Medulla oblongata (tissue), 1 donor: Measurements from ENCODE around the gene FOXK2.
A peak's percentile ranks its signal among the peaks of the same experiment; 100 is the strongest.
"Not testable (repeated sequence)": the region's sequence is repeated elsewhere in the genome, so short reads cannot be mapped to it uniquely, and the experiment has no call there.

Experiments used
- DNase-seq: peaks from one replicate; pipeline ENCODE4 v3.0.0-alpha.2; 2015; ENCODE audit errors: extremely low spot score

FOXK2 gene

DNA sequence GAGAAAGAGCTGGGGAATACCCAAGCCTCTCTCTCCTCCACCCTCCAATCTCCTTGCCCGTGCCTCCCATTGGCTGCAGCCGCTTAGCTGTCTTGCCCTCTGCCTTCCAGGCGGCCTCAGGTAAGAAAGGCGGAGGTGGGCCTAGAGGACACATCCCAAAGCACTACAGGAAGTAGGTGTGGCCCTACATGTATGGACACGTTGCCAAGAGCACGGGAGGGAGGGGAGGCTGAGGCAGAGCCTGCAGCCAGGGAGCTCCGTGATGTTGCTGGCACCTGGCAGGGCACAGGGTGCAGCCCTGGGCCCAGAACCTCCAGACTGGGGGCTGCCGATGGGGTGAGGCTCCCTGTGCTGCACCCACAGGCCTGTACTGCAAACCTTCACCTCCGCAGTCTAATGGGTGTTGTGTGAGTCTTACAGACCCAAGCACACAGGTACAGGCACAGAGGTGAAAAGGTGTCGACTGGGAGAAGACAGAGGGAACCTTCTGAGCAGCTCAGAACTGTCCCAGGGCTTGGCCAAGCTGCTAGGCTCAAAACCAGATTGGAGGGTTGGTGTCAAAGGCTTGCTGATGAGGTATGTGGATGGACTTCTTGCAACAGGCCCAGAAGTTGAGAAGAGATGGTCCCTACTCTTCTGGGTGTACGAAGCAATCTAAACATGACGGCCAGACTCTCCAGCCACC, 23.5 kb upstream of the FOXK2 start:
- no peak for DNase-seq

DNA sequence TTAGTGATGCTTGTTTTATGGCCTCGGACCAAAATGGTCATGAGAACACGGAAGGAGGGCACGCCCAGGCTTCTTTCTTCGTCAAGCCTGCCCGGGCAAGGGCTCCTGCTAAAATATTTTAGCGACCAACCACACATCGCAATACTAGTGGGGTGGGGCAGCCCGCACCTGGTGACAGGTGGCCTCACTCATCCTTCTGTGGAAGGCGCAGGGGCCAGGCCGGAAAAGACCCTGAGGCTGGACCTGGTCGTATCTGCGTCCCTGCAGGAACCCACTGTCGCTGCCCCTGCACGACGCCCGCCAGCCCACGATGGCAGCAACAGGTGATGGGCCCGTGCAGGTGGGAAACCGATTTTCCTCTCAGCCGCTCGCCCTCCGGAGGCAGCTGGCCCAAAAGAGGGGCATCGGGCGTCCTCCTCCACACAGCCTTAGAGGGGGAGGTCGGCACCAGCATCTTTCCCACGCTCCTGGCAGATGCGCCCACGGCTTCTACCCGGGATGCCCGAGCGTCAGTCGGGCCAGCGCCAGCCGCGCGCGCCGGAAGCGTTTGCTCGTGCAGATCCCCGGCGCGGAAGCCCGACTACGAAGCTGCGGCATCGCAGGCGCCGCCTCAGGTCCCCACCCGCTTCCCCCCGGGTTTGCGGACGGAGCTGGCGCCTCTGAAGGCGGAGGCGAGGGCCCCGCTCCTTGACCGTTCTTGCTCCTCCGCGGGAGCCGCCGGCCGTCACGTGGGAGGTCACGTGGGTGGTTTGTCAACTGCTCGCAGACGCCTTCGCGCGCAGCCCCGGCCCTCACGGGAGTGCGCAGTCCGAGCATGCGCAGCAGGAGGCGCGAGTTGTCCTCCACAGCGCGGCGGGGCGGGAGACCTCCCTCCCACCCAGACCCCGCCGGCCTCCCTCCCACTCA, 22.8 kb upstream of the FOXK2 start:
- peak; percentile 97 for DNase-seq

DNA sequence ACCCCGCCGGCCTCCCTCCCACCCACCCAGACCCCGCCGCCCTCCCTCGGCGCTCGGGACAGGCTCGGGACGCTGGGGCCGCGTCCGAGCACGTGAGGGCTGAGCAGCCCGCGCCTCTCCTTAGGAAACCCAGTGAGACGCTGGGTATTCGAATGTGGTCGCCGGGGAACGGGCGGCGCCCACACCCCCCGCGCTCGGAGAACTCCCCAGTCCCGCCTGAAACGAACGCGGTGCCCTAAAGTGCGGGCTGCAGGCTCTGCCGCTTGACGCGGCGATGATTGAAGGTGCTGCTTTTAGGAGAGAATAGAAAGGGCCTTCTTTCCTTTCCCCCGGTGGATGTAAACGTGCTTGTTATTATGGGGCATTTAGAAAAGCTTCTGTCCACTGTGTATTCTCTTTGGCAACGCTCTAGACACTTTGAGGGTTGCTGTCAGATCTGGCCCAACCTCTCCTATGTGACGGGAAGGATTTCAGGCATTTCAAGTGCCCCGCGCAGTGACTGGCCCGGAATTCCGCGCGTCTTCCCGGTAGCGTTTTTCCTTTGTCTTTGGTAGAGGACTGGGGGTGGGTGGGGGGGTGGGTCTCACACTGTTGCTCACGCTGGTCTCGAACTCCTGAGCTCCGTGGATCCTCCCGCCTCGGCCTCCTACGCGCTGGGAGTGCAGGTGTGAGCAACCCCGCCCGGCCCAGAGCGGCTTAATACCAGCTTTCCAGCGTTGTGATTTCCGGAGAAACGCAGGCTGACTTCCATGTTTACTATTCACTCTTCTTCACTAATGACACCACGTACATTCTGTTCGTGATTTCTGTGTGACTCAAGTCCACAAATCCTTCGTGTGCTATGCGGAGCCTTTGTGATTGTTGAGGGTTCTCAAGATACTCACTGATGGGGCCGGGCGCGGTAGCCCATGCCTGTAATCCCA, 21.8 kb upstream of the FOXK2 start:
- DNase-seq = no peak

DNA sequence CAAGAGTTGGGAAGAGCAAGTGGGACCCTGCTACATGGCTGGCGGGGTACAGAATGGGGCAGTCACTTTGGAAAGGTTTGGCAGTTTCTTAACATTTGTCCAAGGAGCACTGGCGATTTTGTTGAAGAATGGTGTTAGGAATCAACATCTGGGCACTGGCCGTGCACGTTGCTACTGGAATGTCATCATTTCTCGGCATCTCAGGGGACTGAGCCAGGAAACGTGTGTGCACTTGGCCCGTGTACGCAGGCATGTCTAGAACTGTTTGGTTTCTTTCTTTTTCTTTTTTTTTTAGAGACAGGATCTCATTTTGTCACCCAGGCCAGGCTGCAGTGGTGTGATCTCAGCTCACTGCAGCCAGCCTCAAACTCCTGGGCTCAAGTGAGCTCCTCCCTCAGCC, 17.3 kb upstream of the FOXK2 start:
- DNase-seq = no peak

- no peak for DNase-seq
Measured at GRCh38 chr17:82503094-82503727, 16.3 kb upstream of the FOXK2 start.

GRCh38 chr17:82503728-82504308, 15.7 kb upstream of the FOXK2 start:
- no peak for DNase-seq

DNA sequence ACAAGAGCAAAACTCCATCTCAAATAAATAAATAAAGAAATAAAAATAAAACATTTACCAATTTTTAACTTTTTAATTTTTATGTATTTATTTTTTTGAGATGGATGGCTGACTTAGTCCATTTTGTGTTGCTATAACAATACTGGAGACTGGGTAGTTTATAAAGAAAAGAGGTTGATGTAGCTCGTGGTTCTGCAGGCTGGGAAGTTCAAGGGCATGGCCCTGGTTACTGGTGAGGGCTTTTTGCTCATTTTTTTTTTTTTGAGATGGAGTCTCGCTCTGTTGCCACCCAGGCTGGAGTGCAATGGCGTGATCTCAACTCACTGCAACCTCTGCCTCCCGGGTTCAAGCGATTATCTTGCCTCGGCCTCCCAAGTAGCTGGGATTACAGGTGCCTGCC, 14.2 kb upstream of the FOXK2 start:
- no peak for DNase-seq

DNA sequence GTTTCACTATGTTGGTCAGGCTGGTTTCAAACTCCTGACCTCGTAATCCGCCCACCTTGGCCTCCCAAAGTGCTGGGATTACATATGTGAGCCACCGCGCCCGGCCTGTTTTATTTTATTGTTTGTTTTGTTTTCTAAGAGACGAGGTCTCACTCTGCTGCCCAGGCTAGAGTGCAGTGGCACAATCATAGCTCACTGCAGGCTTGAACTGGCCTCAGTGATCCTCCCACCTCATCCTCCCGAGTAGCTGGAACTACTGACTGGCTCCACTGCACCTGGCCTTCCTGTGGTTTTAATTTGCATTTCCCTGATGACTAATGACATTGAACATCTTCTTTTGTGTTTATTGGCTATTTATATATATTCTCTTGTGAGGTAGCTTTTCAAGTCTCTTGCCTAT, 13.1 kb upstream of the FOXK2 start:
- not testable (repeated sequence) for DNase-seq

- DNase-seq = no peak
Measured at GRCh38 chr17:82507631-82508175, 11.8 kb upstream of the FOXK2 start.

GRCh38 chr17:82511642-82512041, 7.9 kb upstream of the FOXK2 start:
- DNase-seq = not testable (repeated sequence)

- DNase-seq = not testable (repeated sequence)
Measured at GRCh38 chr17:82513864-82514263, 5.7 kb upstream of the FOXK2 start.

DNA sequence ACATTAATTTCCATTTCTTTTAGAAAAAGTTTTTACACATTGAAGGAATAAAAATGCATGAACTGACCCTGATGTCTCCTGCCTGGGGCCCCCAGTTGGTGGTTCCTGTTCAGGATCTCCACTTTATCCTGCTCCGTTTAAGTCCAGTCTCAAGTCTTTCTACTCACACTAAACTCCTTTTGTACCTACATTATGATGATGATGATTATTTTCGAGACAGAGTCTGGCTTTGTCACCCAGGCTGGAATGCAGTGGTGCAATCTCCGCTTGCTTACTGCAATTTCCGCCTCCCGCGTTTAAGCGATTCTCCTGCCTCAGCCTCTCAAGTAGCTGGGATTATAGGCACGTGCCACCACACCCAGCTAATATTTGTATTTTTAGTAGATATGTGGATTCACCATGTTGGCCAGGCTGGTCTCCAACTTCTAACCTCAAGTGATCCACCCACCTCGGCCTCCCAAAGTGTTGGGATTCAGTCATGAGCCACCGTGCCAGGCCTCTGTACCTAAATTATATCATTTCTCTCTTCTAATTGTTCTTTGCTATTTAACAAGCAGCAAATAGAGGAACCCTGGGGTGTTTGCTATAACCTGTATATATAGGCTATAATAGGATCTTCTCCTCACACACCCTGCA, 2.2 kb upstream of the FOXK2 start:
- no peak for DNase-seq

GRCh38 chr17:82519971-82520903, 705 bp downstream of the FOXK2 start:
- peak; percentile 26 for DNase-seq

DNA sequence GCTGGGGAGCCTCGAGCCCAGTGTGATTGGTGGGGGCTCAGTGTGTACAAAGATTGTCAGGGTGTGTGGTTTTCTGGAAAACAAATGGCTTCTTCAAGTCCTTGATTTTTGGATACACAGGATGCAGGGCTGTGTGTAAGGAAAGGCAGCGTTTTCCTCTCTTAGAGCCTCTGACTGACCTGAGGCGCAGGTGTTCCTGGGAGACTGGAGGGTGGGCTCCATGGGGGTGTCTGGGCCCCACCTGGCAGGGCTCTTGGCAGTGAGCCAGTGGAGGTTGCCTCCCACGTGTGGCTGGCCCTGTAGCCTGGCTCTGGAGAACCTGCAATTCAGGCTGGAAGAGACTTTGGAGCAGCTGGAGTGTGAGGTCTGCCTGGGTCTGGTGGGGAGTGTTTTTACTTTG, 5.0 kb downstream of the FOXK2 start:
- DNase-seq = no peak

DNA sequence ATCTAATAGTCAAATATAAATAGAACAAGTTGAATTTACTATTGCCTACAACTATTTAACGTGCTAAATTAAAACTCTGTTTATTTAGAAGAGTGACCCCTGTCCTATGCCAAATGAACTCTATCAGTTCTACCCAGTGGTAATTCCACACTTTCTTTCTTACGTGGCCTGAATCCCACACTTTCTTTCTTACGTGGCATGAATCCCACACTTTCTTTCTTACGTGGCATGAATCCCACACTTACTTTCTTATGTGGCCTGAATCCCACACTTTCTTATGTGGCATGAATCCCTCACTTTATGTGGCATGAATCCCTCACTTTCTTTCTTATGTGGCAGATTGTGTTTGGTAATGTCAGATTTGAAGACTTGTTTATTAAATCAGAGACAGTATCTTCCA, 6.2 kb downstream of the FOXK2 start:
- DNase-seq = no peak

DNA sequence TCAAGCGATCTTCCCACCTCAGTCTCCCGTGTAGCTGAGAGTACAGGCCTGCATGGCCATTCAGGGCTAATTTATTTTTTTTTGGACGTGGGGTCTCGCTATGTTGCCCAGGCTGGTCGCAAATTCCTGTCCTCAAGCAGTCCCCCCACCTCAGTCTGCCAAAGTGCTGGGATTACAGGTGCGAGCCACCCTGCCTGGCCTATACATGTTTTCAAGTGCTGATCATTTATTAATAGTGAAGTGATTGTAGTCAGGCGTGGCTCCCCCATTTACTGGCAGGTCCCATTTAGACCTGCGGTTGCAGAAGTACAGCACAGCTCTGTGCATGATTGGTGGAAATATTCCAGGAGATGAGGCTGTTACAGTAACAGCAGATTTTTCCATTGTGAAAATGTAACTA, 8.4 kb downstream of the FOXK2 start:
- DNase-seq = no peak

DNA sequence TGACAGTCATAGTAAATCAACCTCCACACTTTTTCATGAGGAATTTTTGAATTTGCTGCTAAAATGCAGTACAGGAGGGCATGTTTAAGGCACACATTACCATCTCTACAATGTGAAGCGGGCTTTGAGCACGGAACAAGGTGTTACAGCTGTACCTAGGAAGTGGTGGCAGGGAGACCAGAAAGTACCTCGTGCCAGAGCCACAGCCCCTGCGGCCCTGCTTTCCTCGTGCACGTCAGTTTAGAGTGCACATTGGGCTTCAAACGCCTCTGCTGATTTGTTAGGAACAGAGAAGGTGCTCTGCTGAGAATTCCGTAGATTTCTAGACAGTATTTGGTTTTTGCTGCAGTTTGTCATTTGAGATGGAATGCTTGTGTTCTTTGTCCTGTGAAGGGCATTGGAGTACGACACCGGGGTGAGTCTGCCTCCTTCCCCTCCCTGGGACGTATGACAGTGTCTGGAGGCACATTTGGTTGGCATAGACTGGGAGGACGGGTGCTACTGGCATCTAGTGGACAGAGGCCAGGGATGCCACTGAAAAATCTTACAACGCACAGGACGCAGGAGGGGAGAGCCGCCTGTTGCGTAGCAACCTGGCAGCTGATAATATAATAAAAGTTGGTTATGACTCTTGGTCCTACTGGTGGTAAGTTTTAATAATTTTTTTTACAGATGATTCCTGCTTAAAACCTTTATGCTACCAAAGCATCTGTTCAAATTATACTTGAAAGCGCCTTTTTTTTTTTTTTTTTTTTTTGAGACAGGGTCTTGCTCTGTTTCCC, 9.1 kb downstream of the FOXK2 start:
- peak; percentile 82 for DNase-seq

- no peak for DNase-seq
Measured at GRCh38 chr17:82529914-82530300, 10.4 kb downstream of the FOXK2 start.
